H1 (cell line): ENCODE measurements around the gene EEF1G. TPM values are rescaled to one million over a fixed set of nuclear protein-coding genes. Genes with fewer than 3 reads are reported as not detected.

ENCODE experiments used
- CEBPB ChIP-seq: IDR thresholded peaks from 2 replicates; pipeline ENCODE4 v1.6.1; 2012; ENCODE audit warnings: low read depth, low read length
- RBBP5 ChIP-seq: IDR thresholded peaks from 2 replicates; pipeline ENCODE4 v1.7.1; 2012; ENCODE audit warnings: low read depth, mild to moderate bottlenecking, inconsistent platforms, low read length, moderate library complexity, borderline replicate concordance
- RFX5 ChIP-seq: IDR thresholded peaks from 2 replicates; pipeline ENCODE4 v1.6.1; 2011; ENCODE audit warnings: low read depth, low read length, improper control_type of control experiment, borderline replicate concordance
- TAF1 ChIP-seq: IDR thresholded peaks from 2 replicates; pipeline ENCODE4 v1.6.1; 2011; ENCODE audit warnings: mild to moderate bottlenecking, low read depth, low read length
- polyA plus RNA-seq, 7 experiments: library from polyadenylated mRNA; depleted of rRNA in 3 of 7; stranded (reverse) in 5 of 7; unstranded in 2 of 7; fragments of >200 nt in 5 of 7; fragments of 200-250 nt in 2 of 7; gene quantifications; 1 replicate in 5 of 7; 2 replicates in 1 of 7; 4 replicates in 1 of 7; pipeline versions ENCODE4 v1.2.1 to v1.2.3, GENCODE V29; 2011 to 2013; ENCODE audit warnings: missing spikeins in 2 of 7, mixed read lengths in 2 of 7
- total RNA-seq: library from RNA; stranded (reverse); fragmentation: NEBNext Ultra II Directional; extraction: Animal tissue kit (Norgen Biotek cat#: 25700); gene quantifications from 2 replicates; pipeline ENCODE4 v1.2.1, GENCODE V29; 2021

Gene EEF1G
- total and polyA plus RNA-seq, 2 of the 8 experiments (the other 6 are each of a cell fraction or from before 2014, with no cell fraction given): 1,627 to 1,996 TPM

DNA sequence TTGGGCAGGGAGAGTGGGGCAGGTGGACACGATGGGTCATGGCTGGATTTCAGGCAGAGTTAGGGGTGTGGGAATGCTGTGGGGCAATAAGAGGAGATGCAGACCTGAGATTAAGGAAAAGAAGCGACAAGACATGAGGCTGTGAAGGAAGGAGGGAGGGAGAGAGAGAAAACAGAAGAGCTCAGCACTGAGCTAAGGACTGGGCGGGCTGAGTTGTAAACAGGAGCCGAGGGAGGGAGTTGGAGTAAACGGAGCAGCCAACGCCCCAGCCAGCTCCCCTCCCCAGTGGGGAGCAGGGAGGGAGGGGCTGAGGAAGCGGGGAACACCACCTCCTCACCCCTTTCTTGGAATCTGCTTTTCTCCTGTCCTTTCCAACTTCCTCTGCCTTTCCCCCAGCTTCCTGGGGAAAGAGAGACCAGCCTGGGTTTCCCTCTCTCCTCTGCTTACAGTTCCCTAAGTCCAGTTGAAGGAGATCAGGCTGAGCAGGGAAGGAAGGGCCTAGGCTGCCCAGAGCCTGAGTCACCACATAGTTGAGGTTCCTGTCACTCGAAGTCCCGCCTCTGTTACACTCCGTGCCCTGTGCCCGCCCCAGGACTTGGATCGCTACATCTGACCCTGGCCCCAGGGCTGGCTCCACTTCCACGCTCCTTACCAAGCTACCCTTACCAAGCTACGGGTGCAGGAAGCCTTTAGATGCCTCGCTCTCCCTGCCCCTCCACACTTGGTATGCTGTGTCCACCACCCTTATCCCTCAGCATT, 20.4 kb downstream of the EEF1G start (continued):
- TF ChIP-seq RFX5 (peak; percentile 55; the same call in 1 of the 2 replicates), RBBP5 (peak; percentile 57; the same call in 1 of the 2 replicates), CEBPB (no peak), TAF1 (peak; percentile 53; the same call in 1 of the 2 replicates)
- TF ChIP-seq, all 59 proteins: peak for 12
